GM12875 (cell line): Measurements from ENCODE around the gene PPP6R3.

Experiments
- H3K4me3 ChIP-seq: one replicate; pipeline ENCODE4 v1.5.1; 2011; ENCODE audit warnings: low read depth, low read length, control low read depth
- TF ChIP-seq, protein P1 (sequence below): IDR thresholded peaks from 2 replicates; pipeline ENCODE4 v1.5.1; 2011; ENCODE audit warnings: low read depth, mild to moderate bottlenecking, control low read depth, inconsistent platforms, low read length, moderate library complexity, borderline replicate concordance; ENCODE audit not compliant: insufficient read depth

PPP6R3 gene

DNA sequence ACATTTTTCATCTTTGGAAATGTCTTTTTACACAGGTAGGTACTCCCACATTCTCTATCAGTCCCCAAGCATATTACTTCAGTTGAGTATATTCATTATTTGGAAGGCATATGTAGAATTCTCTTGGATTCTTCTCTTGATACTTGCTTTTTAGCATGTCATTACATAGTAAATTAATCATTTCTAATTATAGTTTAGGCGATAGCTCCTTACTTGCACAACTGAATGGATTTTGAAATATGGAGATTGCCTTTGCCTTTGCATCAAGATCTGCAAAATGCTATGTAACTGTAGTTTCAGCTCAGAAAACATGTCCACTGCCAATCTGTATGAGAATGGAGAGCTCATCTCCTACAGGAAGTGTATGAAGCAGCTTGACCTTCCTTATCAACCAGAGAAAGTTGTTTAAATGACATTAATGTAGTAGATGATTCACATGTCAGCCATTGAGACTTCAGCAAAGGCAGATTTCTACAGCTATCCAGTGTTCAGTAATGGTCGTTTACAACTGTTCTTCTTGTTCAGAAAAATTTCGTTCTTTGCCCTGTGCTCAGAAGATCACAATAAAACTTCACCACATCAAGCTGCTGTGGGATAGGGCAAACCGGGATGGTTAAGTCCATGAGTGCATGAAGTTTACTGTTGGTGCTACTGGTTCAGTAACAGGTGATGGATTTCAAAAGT is 61.6 kb downstream of the PPP6R3 start:
- TF ChIP-seq, protein P1, sequence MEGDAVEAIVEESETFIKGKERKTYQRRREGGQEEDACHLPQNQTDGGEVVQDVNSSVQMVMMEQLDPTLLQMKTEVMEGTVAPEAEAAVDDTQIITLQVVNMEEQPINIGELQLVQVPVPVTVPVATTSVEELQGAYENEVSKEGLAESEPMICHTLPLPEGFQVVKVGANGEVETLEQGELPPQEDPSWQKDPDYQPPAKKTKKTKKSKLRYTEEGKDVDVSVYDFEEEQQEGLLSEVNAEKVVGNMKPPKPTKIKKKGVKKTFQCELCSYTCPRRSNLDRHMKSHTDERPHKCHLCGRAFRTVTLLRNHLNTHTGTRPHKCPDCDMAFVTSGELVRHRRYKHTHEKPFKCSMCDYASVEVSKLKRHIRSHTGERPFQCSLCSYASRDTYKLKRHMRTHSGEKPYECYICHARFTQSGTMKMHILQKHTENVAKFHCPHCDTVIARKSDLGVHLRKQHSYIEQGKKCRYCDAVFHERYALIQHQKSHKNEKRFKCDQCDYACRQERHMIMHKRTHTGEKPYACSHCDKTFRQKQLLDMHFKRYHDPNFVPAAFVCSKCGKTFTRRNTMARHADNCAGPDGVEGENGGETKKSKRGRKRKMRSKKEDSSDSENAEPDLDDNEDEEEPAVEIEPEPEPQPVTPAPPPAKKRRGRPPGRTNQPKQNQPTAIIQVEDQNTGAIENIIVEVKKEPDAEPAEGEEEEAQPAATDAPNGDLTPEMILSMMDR, result no peak
- no peak overlapping the region for H3K4me3 ChIP-seq

DNA sequence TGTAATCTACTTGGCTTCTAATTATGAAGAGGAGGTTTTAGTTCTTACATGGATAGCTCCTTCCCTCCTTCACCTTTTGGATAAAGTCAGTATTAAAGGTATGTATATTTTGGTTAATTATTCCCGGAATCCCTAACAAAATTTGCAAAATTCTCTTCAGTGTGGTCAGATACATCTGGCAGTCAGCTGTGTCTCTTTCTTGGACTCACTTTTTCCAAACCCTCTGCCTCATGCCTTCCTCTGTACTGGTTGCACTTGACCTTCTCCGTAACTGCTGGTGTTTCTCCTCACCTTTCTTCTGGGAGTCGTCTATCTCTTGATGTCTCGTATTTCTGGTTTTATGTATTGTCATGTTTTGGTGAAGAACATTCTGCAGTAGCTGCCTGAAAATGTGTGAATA is 62.5 kb downstream of the PPP6R3 start:
- no peak overlapping the region for H3K4me3 ChIP-seq
- TF ChIP-seq, protein P1, result no peak

GRCh38 chr11:68523743-68524142 is 63.2 kb downstream of the PPP6R3 start:
- TF ChIP-seq, protein P1, result no peak
- H3K4me3 ChIP-seq, result no peak overlapping the region

DNA sequence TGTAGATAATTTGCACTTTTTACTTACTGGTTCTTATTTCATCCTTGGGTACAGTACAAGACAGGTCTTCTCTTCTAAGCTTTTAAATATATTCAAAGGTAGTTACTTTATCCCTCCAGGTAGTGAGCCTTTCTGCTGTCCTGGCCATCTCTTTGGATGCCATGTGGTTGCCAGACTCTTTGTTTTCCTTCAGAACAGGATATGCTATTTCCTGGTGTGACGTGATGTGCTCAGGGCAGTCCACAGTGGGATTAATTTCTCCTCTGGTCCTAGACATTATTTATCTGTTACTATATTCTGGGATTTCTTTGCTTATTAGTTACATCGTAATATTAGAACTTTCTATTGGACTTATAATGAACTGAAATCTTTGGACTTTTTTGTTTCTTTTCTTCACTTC is 63.7 kb downstream of the PPP6R3 start:
- TF ChIP-seq, protein P1, result no peak
- no peak overlapping the region for H3K4me3 ChIP-seq

DNA sequence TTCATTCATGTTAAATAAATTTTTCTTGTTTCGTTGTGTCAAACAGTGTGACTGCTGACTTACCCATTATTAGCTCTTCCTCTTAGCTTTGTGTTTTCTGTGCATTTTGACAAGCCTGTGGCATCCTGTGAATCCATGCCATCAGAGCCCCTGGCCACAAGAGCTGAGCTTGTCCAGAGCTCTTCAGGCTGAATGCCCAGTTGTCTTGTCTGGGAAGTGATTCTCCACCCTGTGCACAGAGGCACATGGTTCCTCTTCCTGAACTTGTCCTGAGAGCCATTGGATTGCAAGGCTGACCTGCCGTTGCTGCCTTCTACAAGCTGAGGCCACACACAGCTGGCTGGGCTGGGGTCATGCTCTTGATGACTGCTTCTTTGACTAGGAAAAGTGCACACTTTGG is 64.1 kb downstream of the PPP6R3 start:
- TF ChIP-seq, protein P1, result no peak
- no peak overlapping the region for H3K4me3 ChIP-seq

GRCh38 chr11:68525336-68525735 is 64.8 kb downstream of the PPP6R3 start:
- TF ChIP-seq, protein P1, result no peak

DNA sequence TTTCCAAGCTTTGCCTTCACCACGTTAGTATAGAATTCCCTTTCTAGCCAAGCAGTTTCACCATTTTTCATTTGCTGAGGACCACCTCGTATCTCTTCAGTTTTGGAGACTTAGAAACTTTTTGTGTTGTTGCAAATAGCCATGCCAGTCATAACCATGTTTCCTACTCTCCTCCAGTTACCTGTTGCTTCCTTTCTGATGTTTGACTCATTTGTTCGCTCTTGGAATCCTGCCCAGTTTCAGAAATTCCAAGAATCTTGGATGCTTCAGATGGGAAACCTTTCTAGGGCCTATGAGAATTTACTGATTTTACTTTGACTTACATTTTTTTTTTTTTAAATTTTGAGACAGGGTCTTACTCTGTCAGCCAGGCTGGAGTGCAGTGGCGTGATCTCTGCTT is 65.4 kb downstream of the PPP6R3 start:
- no peak overlapping the region for H3K4me3 ChIP-seq
- TF ChIP-seq, protein P1, result no peak

More at GRCh38 chr11:68525336-68525735, 64.8 kb downstream of the PPP6R3 start:
- no peak overlapping the region for H3K4me3 ChIP-seq
